Measurements from ENCODE around the gene LYPD6B. TPM values are rescaled to one million over a fixed set of nuclear protein-coding genes. Genes with fewer than 3 reads are reported as not detected.

The LYPD6B gene
- total RNA-seq, 1 experiment from 2014 or later = 6.1 TPM

DNA sequence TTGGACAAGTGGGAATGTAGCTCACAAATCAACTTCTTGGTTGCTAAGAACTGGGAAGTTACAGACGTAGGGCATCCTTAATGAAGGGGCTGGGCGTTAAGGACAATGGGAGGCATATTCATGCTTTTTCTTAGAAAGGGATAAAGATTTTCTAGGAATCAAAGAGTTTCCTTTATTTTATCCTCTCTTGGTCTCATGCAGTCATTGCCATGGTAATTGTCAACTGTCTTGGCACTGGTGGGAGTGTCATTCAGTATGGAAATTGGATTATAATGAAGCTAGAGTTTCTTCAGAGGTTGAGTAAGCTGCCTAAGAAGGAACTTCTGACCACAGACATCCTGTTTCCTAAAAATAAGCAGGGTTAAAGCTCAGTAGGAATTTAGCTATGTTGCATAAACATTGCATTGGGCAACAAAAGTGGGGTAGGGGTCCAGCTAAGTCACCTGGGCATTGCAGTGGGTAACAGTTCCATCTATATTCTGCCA lies 114.0 kb downstream of the LYPD6B start:
- ATAC-seq (no peak), DNase-seq (ENCODE audit: low read depth, low spot score) (no peak)
- Histone ChIP-seq H3K36me3 (ENCODE audit: control insufficient read depth in 1 of 2, insufficient read depth in 2 of 2, low read length in 2 of 2) (no peaks in the 10 kb centered on the region), H4K20me1 (ENCODE audit: insufficient read depth) (no peaks in the 10 kb centered on the region), H3K27ac (ENCODE audit: low read depth, low read length) (no peak overlapping the region), H2AFZ (ENCODE audit: low read depth, low read length, poor library complexity, severe bottlenecking) (no peak overlapping the region), H3K4me2 (ENCODE audit: low read length) (no peak overlapping the region), H3K27me3 (ENCODE audit: insufficient read depth, low read length) (no peaks in the 10 kb centered on the region), H3K79me2 (ENCODE audit: insufficient read depth, low read length) (no peaks in the 10 kb centered on the region), H3K9me3 (ENCODE audit: control insufficient read depth in 1 of 2, insufficient read depth in 1 of 2, low read depth in 1 of 2, low read length in 2 of 2) (no peaks in the 10 kb centered on the region), H3K9me2 (ENCODE audit: insufficient read depth) (no peaks in the 10 kb centered on the region), H3K4me1 (ENCODE audit: control insufficient read depth in 1 of 2, insufficient read depth in 2 of 2, low read length in 2 of 2) (no peaks in the 10 kb centered on the region), H3K4me3 (replicated peaks in 1 of 2; ENCODE audit: low read depth in 1 of 2, low read length in 2 of 2) (no peak overlapping the region), H3K9ac (ENCODE audit: low read length) (no peak overlapping the region)
- ChIA-PET CTCF (no interaction called here), RAD21 (ENCODE audit: low non-redundant PET in 1 of 2, low total read pairs in 2 of 2, uncharacterized antibody in 2 of 2, unreplicated experiment in 2 of 2) (no interaction called here), POLR2A (no interaction called here)
- TF ChIP-seq, protein P1, sequence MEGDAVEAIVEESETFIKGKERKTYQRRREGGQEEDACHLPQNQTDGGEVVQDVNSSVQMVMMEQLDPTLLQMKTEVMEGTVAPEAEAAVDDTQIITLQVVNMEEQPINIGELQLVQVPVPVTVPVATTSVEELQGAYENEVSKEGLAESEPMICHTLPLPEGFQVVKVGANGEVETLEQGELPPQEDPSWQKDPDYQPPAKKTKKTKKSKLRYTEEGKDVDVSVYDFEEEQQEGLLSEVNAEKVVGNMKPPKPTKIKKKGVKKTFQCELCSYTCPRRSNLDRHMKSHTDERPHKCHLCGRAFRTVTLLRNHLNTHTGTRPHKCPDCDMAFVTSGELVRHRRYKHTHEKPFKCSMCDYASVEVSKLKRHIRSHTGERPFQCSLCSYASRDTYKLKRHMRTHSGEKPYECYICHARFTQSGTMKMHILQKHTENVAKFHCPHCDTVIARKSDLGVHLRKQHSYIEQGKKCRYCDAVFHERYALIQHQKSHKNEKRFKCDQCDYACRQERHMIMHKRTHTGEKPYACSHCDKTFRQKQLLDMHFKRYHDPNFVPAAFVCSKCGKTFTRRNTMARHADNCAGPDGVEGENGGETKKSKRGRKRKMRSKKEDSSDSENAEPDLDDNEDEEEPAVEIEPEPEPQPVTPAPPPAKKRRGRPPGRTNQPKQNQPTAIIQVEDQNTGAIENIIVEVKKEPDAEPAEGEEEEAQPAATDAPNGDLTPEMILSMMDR (IDR thresholded peaks at IDR 0.05 in 2 of 3, conservative IDR thresholded peaks at IDR 0.05 in 1 of 3; ENCODE audit: borderline replicate concordance in 1 of 3, insufficient read depth in 1 of 3, low read depth in 2 of 3, low read length in 2 of 3) = no peak
- TF ChIP-seq EGR1 (IDR thresholded peaks at IDR 0.05; ENCODE audit: low read depth) = no peak
- TF ChIP-seq SRF (IDR thresholded peaks at IDR 0.05; ENCODE audit: low read depth) = no peak
- no peak for TF ChIP-seq ELF1 (IDR thresholded peaks at IDR 0.05; ENCODE audit: borderline replicate concordance, low read depth)
- no peak for TF ChIP-seq YY1 (IDR thresholded peaks at IDR 0.05; ENCODE audit: extremely low read depth, insufficient replicate concordance, low read depth, low read length)
- no peak for TF ChIP-seq JUND (IDR thresholded peaks at IDR 0.05)
- TF ChIP-seq TCF7L2 (IDR thresholded peaks at IDR 0.05; ENCODE audit: borderline replicate concordance, extremely low read depth, insufficient read depth, insufficient read length) = no peak
- TF ChIP-seq RAD21 (IDR thresholded peaks at IDR 0.05; ENCODE audit: low read depth) = no peak
- no peak for TF ChIP-seq POLR2AphosphoS5 (IDR thresholded peaks at IDR 0.05; ENCODE audit: low read depth, low read length)
- TF ChIP-seq SP1 (IDR thresholded peaks at IDR 0.05; ENCODE audit: low read depth) = no peak
- no peak for TF ChIP-seq ZNF274 (IDR thresholded peaks at IDR 0.05; ENCODE audit: low read depth, low read length)
- TF ChIP-seq EZH2 (IDR thresholded peaks at IDR 0.05) = no peak
- TF ChIP-seq EZH2phosphoT487 (IDR thresholded peaks at IDR 0.05; ENCODE audit: borderline replicate concordance) = no peak
- intact Hi-C loops (cut with micrococcal nuclease) = no loop called here
- BruUV-seq (replicated peaks) = no TSS peak
